Breast epithelium (tissue), 4 donors: ENCODE results near the gene GIPC3. TPM values are rescaled to one million over a fixed set of nuclear protein-coding genes. Genes with fewer than 3 reads are reported as not detected.

ENCODE experiments used
- DNase-seq, 2 donors: peaks; one replicate each; pipeline ENCODE4 v3.0.0-alpha.2; 2019; ENCODE audit warnings: low spot score in 2 of 2
- H3K27ac ChIP-seq, 2 donors: fragments of 200-600 bp; sonication (generic) in 1 of 2; one replicate each; pipeline ENCODE4 v1.5.1; 2016 to 2019; ENCODE audit warnings: mild to moderate bottlenecking in 1 of 2
- H3K27me3 ChIP-seq, 2 donors: fragments of 200-600 bp; sonication (generic) in 1 of 2; one replicate each; pipeline versions ENCODE4 v1.5.1 to v1.6.0; 2017 to 2019; ENCODE audit warnings: control low read depth in 1 of 2, mild to moderate bottlenecking in 1 of 2
- H3K36me3 ChIP-seq: fragments of 200-600 bp; one replicate; pipeline ENCODE4 v1.5.1; 2019
- H3K4me1 ChIP-seq, 2 donors: fragments of 200-600 bp; sonication (generic); one replicate each; pipeline ENCODE4 v1.5.1; 2016 to 2019; ENCODE audit warnings: control low read depth in 1 of 2
- H3K4me3 ChIP-seq, 3 donors: fragments of 200-600 bp; sonication (generic); 1 replicate in 2 of 3; 2 replicates in 1 of 3; pipeline ENCODE4 v1.5.1; 2016 to 2019; ENCODE audit warnings: mild to moderate bottlenecking in 3 of 3, moderate library complexity in 2 of 3
- H3K9me3 ChIP-seq, 2 donors: fragments of 200-600 bp; sonication (generic) in 1 of 2; one replicate each; pipeline ENCODE4 v1.5.1; 2016 to 2019; ENCODE audit warnings: control low read depth in 1 of 2
- POLR2A ChIP-seq: fragments of 450-650 bp; IDR thresholded peaks from one replicate; pipeline ENCODE4 v1.6.1; 2016; ENCODE audit warnings: antibody characterized with exemption, mild to moderate bottlenecking, moderate library complexity
- POLR2AphosphoS5 ChIP-seq, 3 donors: sonication (generic); formaldehyde crosslinking; IDR thresholded peaks; one replicate each; pipeline ENCODE4 v1.6.1; 2017; ENCODE audit warnings: antibody characterized with exemption in 3 of 3
- intact Hi-C: fragments of 100-400 bp; cut with DNase I; formaldehyde crosslinking; loops from one replicate; pipeline ENCODE4 v1.15.1; 2023; ENCODE audit warnings: low total_unique reads
- total RNA-seq, 3 donors: library from RNA; depleted of rRNA; stranded (reverse); fragments of >200 nt; gene quantifications; one replicate each; pipeline ENCODE4 v1.1.0, GENCODE V29; 2016
- TF ChIP-seq, protein P1 (sequence below), 3 donors: fragments of 450-650 bp; IDR thresholded peaks; one replicate each; pipeline ENCODE4 v1.5.1; 2016 to 2017; ENCODE audit warnings: antibody characterized with exemption in 3 of 3, mild to moderate bottlenecking in 3 of 3, moderate library complexity in 3 of 3

GIPC3 gene
- total RNA-seq, 3 donors from 2014 or later = 0.29 to 0.66 (median 0.64) TPM

DNA sequence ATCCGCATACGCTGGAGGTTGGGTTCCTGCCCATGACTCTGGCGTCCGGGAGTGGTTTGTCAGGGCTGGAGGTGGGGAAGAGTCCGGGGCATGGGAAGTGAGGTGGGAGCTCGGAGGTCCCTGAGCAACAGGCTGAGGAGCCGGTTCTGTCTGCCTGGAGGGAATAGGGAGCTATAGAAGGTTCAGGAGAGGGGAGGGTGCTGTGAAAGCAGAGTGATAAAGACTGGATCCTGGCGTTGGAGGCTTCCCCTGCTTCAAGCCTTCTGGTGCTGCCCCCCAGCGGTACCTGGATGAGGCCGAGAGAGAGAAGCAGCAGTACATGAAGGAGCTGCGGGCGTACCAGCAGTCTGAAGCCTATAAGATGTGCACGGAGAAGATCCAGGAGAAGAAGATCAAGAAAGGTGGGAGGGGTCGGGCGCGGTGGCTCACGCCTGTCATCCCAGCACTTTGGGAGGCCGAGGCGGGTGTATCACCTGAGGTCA lies 10.0 kb upstream of the GIPC3 start:
- TF ChIP-seq, protein P1, sequence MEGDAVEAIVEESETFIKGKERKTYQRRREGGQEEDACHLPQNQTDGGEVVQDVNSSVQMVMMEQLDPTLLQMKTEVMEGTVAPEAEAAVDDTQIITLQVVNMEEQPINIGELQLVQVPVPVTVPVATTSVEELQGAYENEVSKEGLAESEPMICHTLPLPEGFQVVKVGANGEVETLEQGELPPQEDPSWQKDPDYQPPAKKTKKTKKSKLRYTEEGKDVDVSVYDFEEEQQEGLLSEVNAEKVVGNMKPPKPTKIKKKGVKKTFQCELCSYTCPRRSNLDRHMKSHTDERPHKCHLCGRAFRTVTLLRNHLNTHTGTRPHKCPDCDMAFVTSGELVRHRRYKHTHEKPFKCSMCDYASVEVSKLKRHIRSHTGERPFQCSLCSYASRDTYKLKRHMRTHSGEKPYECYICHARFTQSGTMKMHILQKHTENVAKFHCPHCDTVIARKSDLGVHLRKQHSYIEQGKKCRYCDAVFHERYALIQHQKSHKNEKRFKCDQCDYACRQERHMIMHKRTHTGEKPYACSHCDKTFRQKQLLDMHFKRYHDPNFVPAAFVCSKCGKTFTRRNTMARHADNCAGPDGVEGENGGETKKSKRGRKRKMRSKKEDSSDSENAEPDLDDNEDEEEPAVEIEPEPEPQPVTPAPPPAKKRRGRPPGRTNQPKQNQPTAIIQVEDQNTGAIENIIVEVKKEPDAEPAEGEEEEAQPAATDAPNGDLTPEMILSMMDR (IDR thresholded peaks at IDR 0.05) = no peak
- TF ChIP-seq POLR2AphosphoS5 (IDR thresholded peaks at IDR 0.05) = no peak
- no peak for TF ChIP-seq POLR2A
- intact Hi-C loops = no loop called here
- no peaks in the 10 kb centered on the region for H3K9me3 ChIP-seq
- no peak for DNase-seq
- H3K27ac ChIP-seq = no peak overlapping the region
- H3K4me3 ChIP-seq = no peak overlapping the region
- H3K36me3 ChIP-seq = no peaks in the 10 kb centered on the region
- H3K27me3 ChIP-seq = no peaks in the 10 kb centered on the region
- no peaks in the 10 kb centered on the region for H3K4me1 ChIP-seq

DNA sequence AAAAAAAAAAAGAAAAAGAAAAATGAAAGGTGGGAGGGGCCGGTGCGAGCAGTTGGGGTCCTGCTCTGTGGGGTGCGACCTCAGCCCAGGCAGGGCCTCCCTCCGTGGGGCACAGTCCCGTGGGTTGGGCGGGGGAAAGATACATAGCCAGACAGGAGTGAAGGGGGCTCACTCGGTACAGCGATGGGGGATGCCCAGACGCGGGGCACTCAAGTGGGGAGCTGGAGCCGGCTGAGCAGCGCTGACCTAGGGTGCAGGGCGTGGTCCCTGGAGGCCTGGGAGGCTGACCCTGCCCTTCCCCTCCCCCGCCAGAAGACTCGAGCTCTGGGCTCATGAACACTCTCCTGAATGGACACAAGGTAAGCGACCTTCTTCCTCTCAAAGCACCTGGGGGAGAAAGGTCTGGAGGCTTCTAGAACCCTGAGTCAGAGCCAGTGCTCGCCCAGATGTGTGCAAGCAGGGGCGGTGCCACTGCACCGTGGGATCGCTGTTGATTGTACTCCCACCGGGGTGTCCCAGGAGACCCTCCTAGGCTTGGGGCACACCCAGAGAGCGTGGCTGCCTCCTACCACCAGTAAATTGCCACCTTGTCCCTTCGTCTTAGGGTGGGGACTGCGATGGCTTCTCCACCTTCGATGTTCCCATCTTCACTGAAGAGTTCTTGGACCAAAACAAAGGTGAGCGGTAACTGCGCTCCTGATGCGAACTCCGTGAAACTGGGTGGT lies 9.2 kb upstream of the GIPC3 start:
- H3K27ac ChIP-seq = no peak overlapping the region
- H3K4me3 ChIP-seq = peak overlapping the region in 1 of 3 donors; percentile 25
- H3K9me3 ChIP-seq = no peaks in the 10 kb centered on the region
- H3K36me3 ChIP-seq = no peaks in the 10 kb centered on the region
- intact Hi-C loops = no loop called here
- no peaks in the 10 kb centered on the region for H3K27me3 ChIP-seq
- TF ChIP-seq POLR2A (no peak), POLR2AphosphoS5 (IDR thresholded peaks at IDR 0.05) (no peak)
- TF ChIP-seq, protein P1 (IDR thresholded peaks at IDR 0.05) = no peak
- no peak for DNase-seq
- H3K4me1 ChIP-seq = no peaks in the 10 kb centered on the region

GRCh38 chr19:3576696-3577443 lies 8.4 kb upstream of the GIPC3 start:
- H3K36me3 ChIP-seq = no peaks in the 10 kb centered on the region
- H3K27me3 ChIP-seq = no peaks in the 10 kb centered on the region
- no peak overlapping the region for H3K27ac ChIP-seq
- no peak for DNase-seq
- no peaks in the 10 kb centered on the region for H3K9me3 ChIP-seq
- no peaks in the 10 kb centered on the region for H3K4me1 ChIP-seq
- TF ChIP-seq POLR2A = no peak
- no peak for TF ChIP-seq POLR2AphosphoS5 (IDR thresholded peaks at IDR 0.05)
- TF ChIP-seq, protein P1 (IDR thresholded peaks at IDR 0.05) = no peak
- intact Hi-C loops = no loop called here
- peak overlapping the region in 2 of 3 donors; percentile 25 to 33 for H3K4me3 ChIP-seq

GRCh38 chr19:3577723-3578344 lies 7.4 kb upstream of the GIPC3 start:
- no peak for DNase-seq
- no peak for TF ChIP-seq POLR2AphosphoS5 (IDR thresholded peaks at IDR 0.05)
- TF ChIP-seq, protein P1 (IDR thresholded peaks at IDR 0.05) = no peak
- TF ChIP-seq POLR2A = no peak
- Histone ChIP-seq H3K4me3 (no peak overlapping the region), H3K27me3 (no peaks in the 10 kb centered on the region), H3K4me1 (no peaks in the 10 kb centered on the region), H3K36me3 (no peaks in the 10 kb centered on the region), H3K9me3 (no peaks in the 10 kb centered on the region), H3K27ac (no peak overlapping the region)
- intact Hi-C loops = no loop called here

DNA sequence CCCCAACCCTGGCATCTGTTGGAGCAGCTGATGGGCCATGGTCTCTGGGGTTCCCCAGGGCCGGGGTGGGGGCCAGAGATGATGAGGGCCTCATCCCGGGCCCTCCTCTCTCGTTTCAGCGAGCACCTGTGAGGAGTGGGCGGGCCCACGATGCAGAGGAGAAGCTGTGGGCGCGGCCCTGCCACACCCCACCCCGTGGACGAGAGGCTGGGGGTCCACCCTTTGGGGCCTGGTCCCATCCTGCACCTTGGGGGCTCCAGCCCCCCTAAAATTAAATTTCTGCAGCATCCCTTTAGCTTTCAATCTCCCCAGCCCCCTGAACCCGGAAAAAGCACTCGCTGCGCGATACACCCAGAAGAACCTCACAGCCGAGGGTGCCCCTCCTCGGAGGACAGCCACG lies 6.9 kb upstream of the GIPC3 start:
- Histone ChIP-seq H3K27me3 (no peaks in the 10 kb centered on the region), H3K4me1 (no peaks in the 10 kb centered on the region), H3K27ac (no peak overlapping the region), H3K9me3 (no peaks in the 10 kb centered on the region), H3K36me3 (no peaks in the 10 kb centered on the region), H3K4me3 (no peak overlapping the region)
- TF ChIP-seq POLR2AphosphoS5 (IDR thresholded peaks at IDR 0.05) (no peak), POLR2A (no peak)
- TF ChIP-seq, protein P1 (IDR thresholded peaks at IDR 0.05) = no peak
- no peak for DNase-seq
- intact Hi-C loops = no loop called here
